Small intestine (tissue), 7 donors: ENCODE measurements around the gene VEGFC. TPM values are rescaled to one million over a fixed set of nuclear protein-coding genes. Genes with fewer than 3 reads are reported as not detected.

ENCODE experiments used
- DNase-seq, 2 donors: peaks; one replicate each; pipeline versions ENCODE4 v3.0.0 to v3.0.0-alpha.2; 2013
- FAIRE-seq: peaks from 2 replicates; lab custom pipeline; 2012; peaks lifted over from hg19 to GRCh38; lab: Jason Lieb, UNC
- H3K27ac ChIP-seq, 3 donors: one replicate each; pipeline ENCODE4 v1.5.1; 2013; ENCODE audit warnings: low read length in 2 of 3, mild to moderate bottlenecking in 2 of 3, control low read depth in 1 of 3, inconsistent platforms in 1 of 3, low read depth in 1 of 3, moderate library complexity in 1 of 3
- H3K27me3 ChIP-seq, 3 donors: one replicate each; pipeline ENCODE4 v1.6.1; 2013; ENCODE audit warnings: low read length in 3 of 3, inconsistent platforms in 1 of 3; ENCODE audit not compliant: control insufficient read depth in 3 of 3, insufficient read depth in 3 of 3
- H3K36me3 ChIP-seq, 3 donors: one replicate each; pipeline ENCODE4 v1.6.1; 2013; ENCODE audit warnings: low read length in 3 of 3, inconsistent platforms in 1 of 3, low read depth in 1 of 3, mild to moderate bottlenecking in 1 of 3, moderate library complexity in 1 of 3; ENCODE audit not compliant: control insufficient read depth in 3 of 3, insufficient read depth in 2 of 3
- H3K4me1 ChIP-seq, 3 donors: one replicate each; pipeline ENCODE4 v1.6.1; 2013; ENCODE audit warnings: low read length in 2 of 3, inconsistent platforms in 1 of 3, low read depth in 1 of 3, mild to moderate bottlenecking in 1 of 3, moderate library complexity in 1 of 3; ENCODE audit not compliant: control insufficient read depth in 3 of 3, insufficient read depth in 2 of 3
- H3K4me3 ChIP-seq, 3 donors: one replicate each; pipeline ENCODE4 v1.5.1; 2013; ENCODE audit warnings: low read length in 3 of 3, control low read depth in 1 of 3, inconsistent platforms in 1 of 3, low read depth in 1 of 3, mild to moderate bottlenecking in 1 of 3, moderate library complexity in 1 of 3
- H3K9me3 ChIP-seq, 2 donors: one replicate each; pipeline ENCODE4 v1.6.1; 2013; ENCODE audit warnings: low read depth in 1 of 2, low read length in 1 of 2; ENCODE audit not compliant: control insufficient read depth in 2 of 2, insufficient read depth in 1 of 2
- WGBS, 3 donors: extraction: QIAGEN DNeasy Blood & Tissue Kit; methylation state at CpG; one replicate each; pipeline ENCODE4 v1.1.7; 2013; 5-methylcytosine and 5-hydroxymethylcytosine counted together
- polyA plus RNA-seq, 4 donors: library from polyadenylated mRNA; stranded (reverse) in 3 of 4; unstranded in 1 of 4; fragments of 200-250 nt in 3 of 4; fragments of 120-200 nt in 1 of 4; gene quantifications; one replicate each; pipeline versions ENCODE4 v1.2.1 to v1.2.3, GENCODE V29; 2013
- donor health status: healthy with polysubstance abuse.
- donor health status: control.
- donor health status: control.
- donor health status: Bipolar disorder and iron deficiency.
- donor health status: healthy.

VEGFC gene
- polyA plus RNA-seq, 4 donors, result 0.81 to 9.1 (median 4.3) TPM; not detected in 1

DNA sequence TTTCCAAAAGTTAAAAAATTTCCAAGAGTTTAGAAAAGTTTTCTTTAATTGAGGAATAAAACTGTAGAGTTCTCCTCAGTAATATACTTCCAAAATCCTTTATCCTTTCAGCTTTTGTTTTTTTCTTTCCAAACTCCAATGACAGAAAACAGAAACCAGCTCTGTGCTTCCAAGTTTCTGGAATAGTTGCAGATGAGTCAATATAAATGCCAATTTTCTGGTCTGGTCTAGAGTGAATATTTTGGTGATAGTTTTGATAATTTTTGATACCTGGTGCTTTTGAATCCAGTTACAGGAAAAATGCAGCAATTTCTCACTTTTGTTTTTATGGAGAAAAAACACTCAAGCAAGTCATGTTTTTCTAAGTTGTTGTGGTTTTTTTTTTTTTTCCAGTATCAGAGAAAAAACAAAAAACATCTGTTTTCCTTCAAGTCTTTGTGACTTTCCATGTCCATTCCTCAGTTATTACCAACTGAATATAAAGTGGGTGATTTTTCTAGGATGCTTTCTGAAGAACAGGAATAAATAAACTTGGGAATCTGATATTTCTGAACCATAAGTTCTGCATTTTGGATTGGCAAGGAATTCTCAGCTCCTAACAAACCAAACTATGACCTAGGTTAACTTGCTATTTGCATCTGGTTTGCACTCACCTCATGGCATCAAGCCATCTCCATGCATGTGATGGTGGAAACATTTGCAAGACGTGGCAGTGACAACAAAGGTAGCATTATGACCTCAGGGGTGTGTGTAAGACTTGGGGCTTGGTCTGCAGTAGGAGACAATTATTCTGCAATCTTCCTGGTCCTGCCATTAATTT lies 139.1 kb downstream of the VEGFC start:
- FAIRE-seq (no peak), DNase-seq (no peak)
- Histone ChIP-seq H3K27me3 (no peaks in the 10 kb centered on the region), H3K27ac (no peak overlapping the region), H3K9me3 (no peaks in the 10 kb centered on the region), H3K4me3 (no peak overlapping the region), H3K4me1 (no peaks in the 10 kb centered on the region), H3K36me3 (no peaks in the 10 kb centered on the region)
- 21 to 44% (median 28%) methylated on average over 1 of the region's 1 CpG for WGBS, 3 donors

DNA sequence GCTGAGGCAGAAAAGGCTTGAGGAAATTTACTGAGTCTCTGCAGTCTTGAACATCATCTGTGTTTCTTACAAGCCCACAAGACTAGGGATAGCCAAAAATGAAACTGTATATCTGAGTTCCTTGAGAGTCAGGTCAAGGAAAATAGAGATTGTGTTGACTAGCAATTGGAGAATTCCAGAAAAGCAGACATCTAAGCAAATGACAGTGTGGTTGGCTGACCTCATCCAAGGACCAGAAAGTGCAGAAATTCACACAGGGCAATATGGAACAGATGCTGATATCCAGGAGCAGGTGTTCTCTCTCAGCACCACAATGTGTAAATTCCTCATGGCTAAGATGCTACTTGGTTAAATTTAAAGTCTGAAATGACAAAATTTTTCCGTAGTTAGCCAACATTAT lies 146.4 kb downstream of the VEGFC start:
- Histone ChIP-seq H3K9me3 (no peaks in the 10 kb centered on the region), H3K4me1 (no peaks in the 10 kb centered on the region), H3K4me3 (no peak overlapping the region), H3K27ac (no peak overlapping the region), H3K27me3 (no peaks in the 10 kb centered on the region), H3K36me3 (no peaks in the 10 kb centered on the region)
- WGBS, 3 donors, result 83 to 95% (median 90%) methylated on average over 1 of the region's 1 CpG
- DNase-seq, result no peak
- FAIRE-seq, result no peak

DNA sequence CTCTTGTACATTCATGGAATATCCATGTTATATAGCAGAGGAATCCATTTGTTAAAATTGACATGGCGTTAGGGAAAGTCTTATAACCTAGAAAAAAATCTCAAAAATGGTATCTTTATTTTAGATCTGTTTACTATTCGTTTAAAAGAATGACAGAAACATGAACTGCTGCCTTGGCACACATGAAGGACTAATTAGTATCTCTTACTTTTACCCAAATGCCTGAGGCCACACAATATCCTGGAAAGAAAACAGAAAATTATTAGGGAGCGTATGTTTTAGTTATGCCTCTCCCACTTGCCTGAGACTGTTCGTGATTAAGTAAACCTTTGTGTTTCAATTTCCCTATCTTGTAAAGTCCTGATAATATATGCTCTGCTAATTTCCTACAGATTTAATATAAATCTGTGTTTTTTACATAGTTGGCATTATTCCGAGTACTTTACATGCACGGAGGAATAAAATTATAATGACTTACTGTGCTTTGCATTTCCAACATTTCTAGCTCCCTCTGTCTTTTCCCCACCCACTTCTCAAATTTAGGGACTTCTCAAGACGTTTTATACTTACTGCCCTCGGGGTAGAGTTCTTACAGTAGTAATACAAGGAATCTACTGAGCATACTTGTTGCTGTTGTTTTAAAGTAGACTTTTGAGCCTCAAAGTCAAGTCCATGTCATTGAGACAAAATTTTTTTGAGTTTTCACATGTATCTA lies 147.3 kb downstream of the VEGFC start:
- no peaks in the 10 kb centered on the region for H3K4me1 ChIP-seq
- WGBS, 3 donors, result 66 to 77% (median 67%) methylated on average over 8 of the region's 8 CpGs
- no peak for DNase-seq
- no peaks in the 10 kb centered on the region for H3K9me3 ChIP-seq
- no peak for FAIRE-seq
- H3K36me3 ChIP-seq, result no peaks in the 10 kb centered on the region
- no peak overlapping the region for H3K4me3 ChIP-seq
- H3K27ac ChIP-seq, result no peak overlapping the region
- H3K27me3 ChIP-seq, result no peaks in the 10 kb centered on the region

DNA sequence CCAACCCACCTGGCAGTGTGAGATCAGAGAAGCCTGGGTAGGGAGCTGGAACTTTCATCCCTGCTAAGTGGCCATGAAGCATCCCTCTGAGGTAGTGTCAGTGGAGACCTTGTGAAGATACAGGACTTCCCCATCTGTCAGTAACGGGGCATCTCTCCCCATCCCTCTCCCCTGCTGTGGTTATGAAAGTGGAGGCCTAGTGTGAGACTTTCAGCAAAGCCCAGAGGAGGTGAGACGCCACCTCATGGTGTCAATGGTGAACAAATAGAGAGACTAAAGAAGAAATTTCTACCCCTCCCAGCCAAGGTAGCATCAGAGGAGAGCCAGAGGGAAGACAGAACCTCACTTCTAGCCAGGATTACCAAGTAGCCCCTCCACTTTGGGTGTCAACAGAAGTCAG lies 150.2 kb downstream of the VEGFC start:
- no peak overlapping the region for H3K27ac ChIP-seq
- no peaks in the 10 kb centered on the region for H3K36me3 ChIP-seq
- DNase-seq (no peak), FAIRE-seq (no peak)
- 35 to 75% (median 43%) methylated on average over 2 of the region's 2 CpGs for WGBS, 3 donors
- no peaks in the 10 kb centered on the region for H3K4me1 ChIP-seq
- H3K9me3 ChIP-seq, result no peaks in the 10 kb centered on the region
- no peaks in the 10 kb centered on the region for H3K27me3 ChIP-seq
- no peak overlapping the region for H3K4me3 ChIP-seq

DNA sequence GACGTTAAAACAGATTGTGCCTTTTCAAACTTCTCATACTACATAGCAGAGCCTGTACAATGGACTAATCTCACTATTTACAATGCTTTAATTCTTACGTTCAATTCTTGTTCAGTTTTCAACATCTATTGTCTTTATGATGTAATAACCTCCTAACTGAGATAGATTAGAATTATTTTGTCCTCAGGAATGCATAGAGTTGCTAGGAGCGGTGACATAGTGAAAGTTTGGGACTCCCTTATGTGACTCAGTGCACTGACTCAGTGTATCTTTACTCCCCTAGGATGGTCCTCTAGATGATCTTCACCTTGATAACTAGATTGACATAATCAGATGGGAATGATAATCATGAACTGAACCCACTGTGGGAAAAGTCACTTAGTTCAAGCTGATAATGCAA lies 151.5 kb downstream of the VEGFC start:
- 69 to 84% (median 83%) methylated on average over 3 of the region's 3 CpGs for WGBS, 3 donors
- Histone ChIP-seq H3K36me3 (no peaks in the 10 kb centered on the region), H3K4me1 (no peaks in the 10 kb centered on the region), H3K9me3 (no peaks in the 10 kb centered on the region), H3K4me3 (no peak overlapping the region), H3K27me3 (no peaks in the 10 kb centered on the region), H3K27ac (no peak overlapping the region)
- FAIRE-seq (no peak), DNase-seq (no peak)

DNA sequence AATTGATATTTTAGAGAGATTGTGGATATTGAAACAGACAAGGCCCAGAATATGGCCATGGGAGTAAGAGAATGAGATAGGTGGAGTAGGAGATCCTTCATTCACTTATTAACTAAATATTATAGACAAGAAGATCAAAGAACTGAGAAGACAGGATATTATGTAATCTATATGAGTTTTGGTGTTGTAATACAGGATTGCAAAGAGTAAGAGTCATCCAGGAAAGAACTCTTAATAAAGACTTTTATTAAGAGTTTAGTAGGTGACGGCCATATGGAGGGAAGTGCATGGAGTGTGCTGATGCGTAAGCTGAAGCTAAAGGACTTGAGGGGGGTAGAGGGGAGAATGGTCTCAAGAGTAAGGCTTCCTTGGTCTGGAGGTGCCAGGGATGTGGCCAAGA lies 153.7 kb downstream of the VEGFC start:
- no peaks in the 10 kb centered on the region for H3K4me1 ChIP-seq
- DNase-seq, result no peak
- no peak overlapping the region for H3K4me3 ChIP-seq
- no peak overlapping the region for H3K27ac ChIP-seq
- FAIRE-seq, result no peak
- no peaks in the 10 kb centered on the region for H3K36me3 ChIP-seq
- no peaks in the 10 kb centered on the region for H3K9me3 ChIP-seq
- WGBS, 3 donors, result 88 to 91% (median 90%) methylated on average over 2 of the region's 2 CpGs
- H3K27me3 ChIP-seq, result no peaks in the 10 kb centered on the region

DNA sequence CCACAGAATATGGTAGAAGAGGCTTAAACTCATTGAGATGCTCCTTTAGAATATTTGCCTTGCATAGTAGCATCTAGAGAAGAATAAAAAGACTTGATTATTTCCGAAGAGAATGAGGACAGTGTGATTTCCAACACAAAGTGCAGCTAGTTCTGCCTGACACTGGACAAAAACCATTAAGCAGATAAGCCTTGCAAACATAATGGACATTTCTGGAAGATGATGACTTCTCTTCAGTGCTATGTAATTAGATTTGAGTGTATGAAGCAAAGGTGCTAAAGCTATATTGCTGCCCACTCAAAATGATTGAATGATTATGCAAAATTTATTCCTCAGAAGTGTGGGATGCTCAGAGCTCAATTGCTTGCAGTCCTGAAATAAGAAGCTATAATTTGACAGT lies 156.4 kb downstream of the VEGFC start:
- 77 to 84% (median 79%) methylated on average over 1 of the region's 1 CpG for WGBS, 3 donors
- H3K4me3 ChIP-seq, result no peak overlapping the region
- H3K4me1 ChIP-seq, result no peaks in the 10 kb centered on the region
- H3K9me3 ChIP-seq, result no peaks in the 10 kb centered on the region
- DNase-seq, result no peak
- no peak overlapping the region for H3K27ac ChIP-seq
- no peaks in the 10 kb centered on the region for H3K36me3 ChIP-seq
- no peaks in the 10 kb centered on the region for H3K27me3 ChIP-seq
- no peak for FAIRE-seq

DNA sequence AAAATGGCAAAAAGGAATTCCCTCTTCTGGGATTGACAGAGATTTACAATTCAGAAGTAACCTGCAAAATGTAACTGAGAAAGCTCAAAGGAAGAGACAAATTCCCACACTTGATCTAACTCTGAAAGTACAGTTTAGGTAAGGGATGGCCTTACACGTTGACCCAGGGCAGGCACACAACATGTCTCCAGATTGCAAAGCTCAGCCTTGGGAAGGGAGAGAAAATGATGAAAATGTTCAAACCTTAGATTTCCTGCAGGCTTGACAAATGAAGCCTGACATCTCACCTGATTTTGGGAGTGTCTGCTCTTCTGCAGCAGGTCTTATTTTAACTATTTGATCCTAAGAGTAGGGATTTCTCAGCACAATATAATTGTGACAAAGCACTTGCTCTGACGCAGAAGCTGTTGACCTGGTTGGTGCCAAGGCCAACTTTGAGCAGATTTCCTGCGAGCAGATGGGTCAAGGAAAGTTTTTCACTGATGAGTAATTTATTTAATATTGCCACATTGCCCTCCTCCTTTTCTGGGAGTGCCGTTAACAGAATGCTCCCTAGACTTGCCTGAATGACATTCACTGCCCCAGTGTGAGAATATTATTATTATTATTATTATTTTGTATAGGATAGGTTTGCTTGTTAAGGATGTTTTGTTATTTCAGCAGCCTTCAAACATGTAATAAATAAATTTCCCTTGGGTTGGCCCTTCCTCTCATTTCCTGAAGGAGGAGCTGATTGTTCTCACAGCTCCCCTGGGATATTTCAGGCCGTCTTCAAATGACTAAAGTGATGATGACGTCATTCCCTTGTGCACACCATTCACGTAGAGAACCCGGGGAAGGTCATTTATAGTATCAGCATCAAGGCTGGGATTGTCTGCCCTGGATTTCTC lies 157.1 kb downstream of the VEGFC start:
- Histone ChIP-seq H3K36me3 (no peaks in the 10 kb centered on the region), H3K9me3 (no peaks in the 10 kb centered on the region), H3K27ac (no peak overlapping the region), H3K4me1 (no peaks in the 10 kb centered on the region), H3K27me3 (no peaks in the 10 kb centered on the region), H3K4me3 (no peak overlapping the region)
- FAIRE-seq (no peak), DNase-seq (no peak)
- WGBS, 3 donors, result 52 to 61% (median 61%) methylated on average over 8 of the region's 8 CpGs
